Loucy (cell line): Measurements from ENCODE around the gene CNKSR2.

Experiments
- H2AFZ ChIP-seq: fragments of 200-600 bp; sonication (generic); 2 replicates; pipeline ENCODE4 v1.6.0; 2016; ENCODE audit warnings: antibody characterized with exemption, mild to moderate bottlenecking, low read length, moderate library complexity
- H3F3A ChIP-seq: fragments of 200-600 bp; 2 replicates; pipeline ENCODE4 v1.6.0; 2016; ENCODE audit warnings: antibody characterized with exemption, low read depth, mild to moderate bottlenecking
- H3K27me3 ChIP-seq: fragments of 200-600 bp; sonication (generic); 2 replicates; pipeline ENCODE4 v1.6.1; 2014; ENCODE audit warnings: low read length, mild to moderate bottlenecking; ENCODE audit not compliant: insufficient read depth, poor library complexity, severe bottlenecking
- H3K36me3 ChIP-seq: fragments of 200-600 bp; sonication (generic); 2 replicates; pipeline ENCODE4 v1.6.1; 2016; ENCODE audit warnings: low read length; ENCODE audit not compliant: insufficient read depth
- H3K4me1 ChIP-seq: fragments of 200-600 bp; sonication (generic); 2 replicates; pipeline ENCODE4 v1.5.1; 2014; ENCODE audit warnings: low read length, mild to moderate bottlenecking; ENCODE audit not compliant: insufficient read depth, poor library complexity, severe bottlenecking
- H3K4me2 ChIP-seq: fragments of 200-600 bp; sonication (generic); 2 replicates; pipeline ENCODE4 v1.6.0; 2014; ENCODE audit warnings: antibody characterized with exemption, low read length, low read depth, mild to moderate bottlenecking; ENCODE audit not compliant: poor library complexity, severe bottlenecking
- H3K4me3 ChIP-seq: fragments of 200-600 bp; sonication (generic); 2 replicates; pipeline ENCODE4 v1.5.1; 2014; ENCODE audit warnings: low read length, mild to moderate bottlenecking, mixed read lengths; ENCODE audit not compliant: poor library complexity, severe bottlenecking
- H3K79me2 ChIP-seq: fragments of 200-600 bp; sonication (generic); 2 replicates; pipeline ENCODE4 v1.6.1; 2014; ENCODE audit warnings: low read length; ENCODE audit not compliant: insufficient read depth
- H3K9ac ChIP-seq: fragments of 200-600 bp; sonication (generic); 2 replicates; pipeline ENCODE4 v1.6.0; 2014; ENCODE audit warnings: mild to moderate bottlenecking, low read depth, low read length, moderate library complexity; ENCODE audit not compliant: poor library complexity, severe bottlenecking
- H3K9me2 ChIP-seq: fragments of 200-600 bp; sonication (generic); replicated peaks from 2 replicates; pipeline ENCODE4 v1.6.1; 2016; ENCODE audit warnings: low read depth, low read length, mixed read lengths
- H3K9me3 ChIP-seq: fragments of 200-600 bp; sonication (generic); 2 replicates; pipeline ENCODE4 v1.6.1; 2014; ENCODE audit warnings: mild to moderate bottlenecking, antibody characterized with exemption, low read length, low read depth; ENCODE audit not compliant: insufficient read depth
- H4K20me1 ChIP-seq: fragments of 200-600 bp; sonication (generic); 2 replicates; pipeline ENCODE4 v1.6.0; 2014; ENCODE audit warnings: antibody characterized with exemption, low read length, mild to moderate bottlenecking; ENCODE audit not compliant: insufficient read depth, poor library complexity, severe bottlenecking
- CTCF ChIP-seq: fragments of 200-600 bp; sonication (generic); conservative IDR thresholded peaks from 2 replicates; pipeline ENCODE4 v1.5.1; 2014; ENCODE audit warnings: mild to moderate bottlenecking, antibody characterized with exemption, low read length
- EZH2phosphoT487 ChIP-seq: fragments of 200-600 bp; IDR thresholded peaks from 2 replicates; pipeline ENCODE4 v1.6.1; 2018; ENCODE audit warnings: antibody characterized with exemption, mild to moderate bottlenecking, moderate library complexity, borderline replicate concordance

The CNKSR2 gene

DNA sequence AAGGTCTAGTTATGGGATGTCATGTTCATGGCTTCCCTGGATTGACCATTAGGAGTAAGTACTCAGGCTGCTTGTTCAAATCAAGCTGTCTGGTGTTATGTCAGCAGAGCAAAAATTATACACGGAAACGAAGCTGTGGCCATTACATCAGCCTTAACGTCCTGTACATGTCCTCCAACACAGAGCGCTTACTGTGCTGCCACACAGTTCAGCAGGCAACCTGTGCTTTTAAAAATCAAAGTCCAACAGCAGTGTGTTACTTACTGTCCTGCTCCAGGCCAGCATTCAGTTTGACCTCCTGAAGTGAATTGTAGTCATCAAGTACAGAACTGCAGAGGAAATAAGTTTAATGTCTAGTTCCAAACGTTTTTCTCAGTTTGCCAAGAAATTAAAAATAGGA, 237.9 kb downstream of the CNKSR2 start:
- H3F3A ChIP-seq = no peaks in the 10 kb centered on the region
- no peaks in the 10 kb centered on the region for H3K9me3 ChIP-seq

DNA sequence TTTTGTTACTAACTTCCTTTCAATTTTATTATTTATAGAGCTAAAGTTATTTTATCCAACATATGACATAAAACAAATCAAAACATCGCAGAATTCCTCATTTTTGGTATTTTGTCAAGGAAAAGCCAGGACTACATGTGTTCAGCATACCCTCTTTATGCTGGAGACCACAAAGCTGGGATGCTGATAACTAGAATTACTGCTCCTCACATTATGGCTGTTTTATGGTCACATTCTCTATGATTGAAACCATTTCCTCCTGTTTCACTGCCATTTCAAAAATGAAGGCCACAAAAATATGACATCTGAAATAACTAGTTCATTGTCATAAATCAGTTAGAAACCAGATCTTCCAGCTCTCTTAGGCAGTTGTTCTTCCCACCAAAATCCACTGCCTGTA, 242.2 kb downstream of the CNKSR2 start:
- Histone ChIP-seq H3K4me1 (no peaks in the 10 kb centered on the region), H2AFZ (no peak overlapping the region), H3K9me3 (no peaks in the 10 kb centered on the region), H4K20me1 (no peaks in the 10 kb centered on the region), H3K4me3 (no peak overlapping the region), H3K9me2 (no peaks in the 10 kb centered on the region), H3F3A (no peaks in the 10 kb centered on the region), H3K27me3 (no peaks in the 10 kb centered on the region), H3K79me2 (no peaks in the 10 kb centered on the region), H3K4me2 (no peak overlapping the region), H3K36me3 (no peaks in the 10 kb centered on the region), H3K9ac (no peak overlapping the region)
- no peak for TF ChIP-seq CTCF
- no peak for TF ChIP-seq EZH2phosphoT487

More for the DNA sequence above, 237.9 kb downstream of the CNKSR2 start:
- Histone ChIP-seq H3K9ac (no peak overlapping the region), H4K20me1 (no peaks in the 10 kb centered on the region), H3K4me2 (no peak overlapping the region), H3K79me2 (no peaks in the 10 kb centered on the region), H3K36me3 (no peaks in the 10 kb centered on the region), H2AFZ (no peak overlapping the region), H3K9me2 (no peaks in the 10 kb centered on the region), H3K27me3 (no peaks in the 10 kb centered on the region), H3K4me1 (no peaks in the 10 kb centered on the region), H3K4me3 (no peak overlapping the region)
- TF ChIP-seq EZH2phosphoT487 = no peak
- TF ChIP-seq CTCF = no peak

DNA sequence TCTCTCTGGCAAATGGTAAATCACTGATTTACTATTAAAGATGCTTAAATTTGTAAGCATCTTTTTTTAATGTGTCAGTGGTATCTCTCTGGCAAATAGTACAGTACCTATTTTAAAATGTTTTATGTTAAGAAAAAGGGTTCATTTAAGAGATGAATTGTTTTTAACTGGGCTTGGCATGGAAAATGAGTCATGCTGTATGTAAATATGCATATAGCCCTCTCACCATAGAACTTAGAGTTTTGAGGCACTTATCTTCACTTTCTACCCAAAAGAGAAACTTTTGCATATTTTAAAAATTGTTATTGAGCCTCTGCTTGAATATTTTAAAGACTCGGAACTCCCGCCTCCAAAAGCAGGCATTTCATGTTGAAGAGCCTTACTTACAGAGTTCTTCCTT, 246.0 kb downstream of the CNKSR2 start:
- TF ChIP-seq CTCF (no peak), EZH2phosphoT487 (no peak)
- no peaks in the 10 kb centered on the region for H3F3A ChIP-seq
- no peaks in the 10 kb centered on the region for H3K79me2 ChIP-seq
- H2AFZ ChIP-seq = no peak overlapping the region
- H3K4me1 ChIP-seq = no peaks in the 10 kb centered on the region
- H3K27me3 ChIP-seq = no peaks in the 10 kb centered on the region
- no peak overlapping the region for H3K4me3 ChIP-seq
- no peak overlapping the region for H3K9ac ChIP-seq
- H3K9me3 ChIP-seq = no peaks in the 10 kb centered on the region
- H4K20me1 ChIP-seq = no peaks in the 10 kb centered on the region
- no peak overlapping the region for H3K4me2 ChIP-seq
- no peaks in the 10 kb centered on the region for H3K9me2 ChIP-seq
- H3K36me3 ChIP-seq = no peaks in the 10 kb centered on the region
